Loucy (cell line): Measurements from ENCODE around the gene CSTF2T.
A peak's percentile ranks its signal among the peaks of the same experiment; 100 is the strongest.

ENCODE experiments used
- H2AFZ ChIP-seq: fragments of 200-600 bp; sonication (generic); 2 replicates; pipeline ENCODE4 v1.6.0; 2016; ENCODE audit warnings: antibody characterized with exemption, mild to moderate bottlenecking, low read length, moderate library complexity
- H3F3A ChIP-seq: fragments of 200-600 bp; 2 replicates; pipeline ENCODE4 v1.6.0; 2016; ENCODE audit warnings: antibody characterized with exemption, low read depth, mild to moderate bottlenecking
- H3K27me3 ChIP-seq: fragments of 200-600 bp; sonication (generic); 2 replicates; pipeline ENCODE4 v1.6.1; 2014; ENCODE audit warnings: low read length, mild to moderate bottlenecking; ENCODE audit not compliant: insufficient read depth, poor library complexity, severe bottlenecking
- H3K36me3 ChIP-seq: fragments of 200-600 bp; sonication (generic); 2 replicates; pipeline ENCODE4 v1.6.1; 2016; ENCODE audit warnings: low read length; ENCODE audit not compliant: insufficient read depth
- H3K4me1 ChIP-seq: fragments of 200-600 bp; sonication (generic); 2 replicates; pipeline ENCODE4 v1.5.1; 2014; ENCODE audit warnings: low read length, mild to moderate bottlenecking; ENCODE audit not compliant: insufficient read depth, poor library complexity, severe bottlenecking
- H3K4me2 ChIP-seq: fragments of 200-600 bp; sonication (generic); 2 replicates; pipeline ENCODE4 v1.6.0; 2014; ENCODE audit warnings: antibody characterized with exemption, low read length, low read depth, mild to moderate bottlenecking; ENCODE audit not compliant: poor library complexity, severe bottlenecking
- H3K4me3 ChIP-seq: fragments of 200-600 bp; sonication (generic); 2 replicates; pipeline ENCODE4 v1.5.1; 2014; ENCODE audit warnings: low read length, mild to moderate bottlenecking, mixed read lengths; ENCODE audit not compliant: poor library complexity, severe bottlenecking
- H3K79me2 ChIP-seq: fragments of 200-600 bp; sonication (generic); 2 replicates; pipeline ENCODE4 v1.6.1; 2014; ENCODE audit warnings: low read length; ENCODE audit not compliant: insufficient read depth
- H3K9ac ChIP-seq: fragments of 200-600 bp; sonication (generic); 2 replicates; pipeline ENCODE4 v1.6.0; 2014; ENCODE audit warnings: mild to moderate bottlenecking, low read depth, low read length, moderate library complexity; ENCODE audit not compliant: poor library complexity, severe bottlenecking
- H3K9me2 ChIP-seq: fragments of 200-600 bp; sonication (generic); replicated peaks from 2 replicates; pipeline ENCODE4 v1.6.1; 2016; ENCODE audit warnings: low read depth, low read length, mixed read lengths
- H3K9me3 ChIP-seq: fragments of 200-600 bp; sonication (generic); 2 replicates; pipeline ENCODE4 v1.6.1; 2014; ENCODE audit warnings: mild to moderate bottlenecking, antibody characterized with exemption, low read length, low read depth; ENCODE audit not compliant: insufficient read depth
- H4K20me1 ChIP-seq: fragments of 200-600 bp; sonication (generic); 2 replicates; pipeline ENCODE4 v1.6.0; 2014; ENCODE audit warnings: antibody characterized with exemption, low read length, mild to moderate bottlenecking; ENCODE audit not compliant: insufficient read depth, poor library complexity, severe bottlenecking
- CTCF ChIP-seq: fragments of 200-600 bp; sonication (generic); conservative IDR thresholded peaks from 2 replicates; pipeline ENCODE4 v1.5.1; 2014; ENCODE audit warnings: mild to moderate bottlenecking, antibody characterized with exemption, low read length
- EZH2phosphoT487 ChIP-seq: fragments of 200-600 bp; IDR thresholded peaks from 2 replicates; pipeline ENCODE4 v1.6.1; 2018; ENCODE audit warnings: antibody characterized with exemption, mild to moderate bottlenecking, moderate library complexity, borderline replicate concordance

CSTF2T gene

GRCh38 chr10:51700228-51700817, 928 bp upstream of the CSTF2T start:
- Histone ChIP-seq H3K4me3 (peak overlapping the region; percentile 88), H3K27me3 (peaks cover 5% of the 10 kb centered on the region), H3K9ac (peak overlapping the region; percentile 98), H3K79me2 (peaks cover 41% of the 10 kb centered on the region), H4K20me1 (peaks cover 39% of the 10 kb centered on the region), H3K4me1 (peaks cover 44% of the 10 kb centered on the region), H2AFZ (peak overlapping the region; percentile 97), H3K9me3 (no peaks in the 10 kb centered on the region), H3F3A (no peaks in the 10 kb centered on the region), H3K36me3 (no peaks in the 10 kb centered on the region), H3K4me2 (peak overlapping the region; percentile 100), H3K9me2 (no peaks in the 10 kb centered on the region)
- TF ChIP-seq CTCF (no peak), EZH2phosphoT487 (no peak)

GRCh38 chr10:51699145-51699474, 285 bp downstream of the CSTF2T start:
- Histone ChIP-seq H3K4me3 (peak overlapping the region; percentile 88), H3K9ac (peak overlapping the region; percentile 98), H3K4me2 (peak overlapping the region; percentile 100), H2AFZ (peak overlapping the region; percentile 97), H3K79me2 (peaks cover 41% of the 10 kb centered on the region), H3K9me3 (no peaks in the 10 kb centered on the region), H3K27me3 (peaks cover 5% of the 10 kb centered on the region), H3K4me1 (peaks cover 48% of the 10 kb centered on the region), H3K36me3 (no peaks in the 10 kb centered on the region), H3F3A (no peaks in the 10 kb centered on the region), H4K20me1 (peaks cover 46% of the 10 kb centered on the region), H3K9me2 (no peaks in the 10 kb centered on the region)
- no peak for TF ChIP-seq EZH2phosphoT487
- TF ChIP-seq CTCF, result no peak

GRCh38 chr10:51698473-51699063, 827 bp downstream of the CSTF2T start:
- H3F3A ChIP-seq, result no peaks in the 10 kb centered on the region
- no peak overlapping the region for H2AFZ ChIP-seq
- peaks cover 5% of the 10 kb centered on the region for H3K27me3 ChIP-seq
- peak overlapping the region; percentile 100 for H3K4me2 ChIP-seq
- peaks cover 41% of the 10 kb centered on the region for H3K79me2 ChIP-seq
- peak overlapping the region; percentile 98 for H3K9ac ChIP-seq
- TF ChIP-seq CTCF (no peak), EZH2phosphoT487 (no peak)
- peaks cover 50% of the 10 kb centered on the region for H3K4me1 ChIP-seq
- H3K9me2 ChIP-seq, result no peaks in the 10 kb centered on the region
- H3K9me3 ChIP-seq, result no peaks in the 10 kb centered on the region
- H4K20me1 ChIP-seq, result peaks cover 46% of the 10 kb centered on the region
- H3K4me3 ChIP-seq, result peak overlapping the region; percentile 88
- H3K36me3 ChIP-seq, result no peaks in the 10 kb centered on the region
